Effector memory CD8-positive, alpha-beta T cell (primary cell): ENCODE results near the gene TAS2R60.
"Not testable (repeated sequence)": the region's sequence is repeated elsewhere in the genome, so short reads cannot be mapped to it uniquely, and the experiment has no call there.

Experiments used
- ATAC-seq: fragments of 150-1000 bp; cut with Tn5 transposase; replicated peaks from 2 replicates; pipeline ENCODE4 v1.10.0; 2021; ENCODE audit warnings: mild to moderate bottlenecking, moderate library complexity
- DNase-seq, 3 experiments: peaks; one replicate each; pipeline ENCODE4 v3.0.0; 2021
- H3K27ac Mint-ChIP-seq, 2 donors: one replicate each; pipeline ENCODE4 v1.8.0; 2022; ENCODE audit warnings: mild to moderate bottlenecking in 2 of 2, mixed read lengths in 2 of 2, moderate library complexity in 2 of 2
- H3K27me3 Mint-ChIP-seq, 2 donors: one replicate each; pipeline ENCODE4 v1.8.0; 2022; ENCODE audit warnings: mixed read lengths in 2 of 2
- H3K36me3 Mint-ChIP-seq: one replicate; pipeline ENCODE4 v1.8.0; 2022; ENCODE audit warnings: mild to moderate bottlenecking, moderate library complexity, mixed read lengths; ENCODE audit not compliant: insufficient read depth
- H3K4me1 Mint-ChIP-seq, 2 donors: one replicate each; pipeline ENCODE4 v1.8.0; 2022; ENCODE audit warnings: low read depth in 2 of 2, mixed read lengths in 2 of 2
- H3K4me3 Mint-ChIP-seq, 2 donors: one replicate each; pipeline ENCODE4 v1.8.0; 2022; ENCODE audit warnings: mild to moderate bottlenecking in 2 of 2, mixed read lengths in 2 of 2, moderate library complexity in 2 of 2
- H3K9me3 Mint-ChIP-seq, 2 donors: one replicate each; pipeline ENCODE4 v1.8.0; 2022; ENCODE audit warnings: mixed read lengths in 2 of 2

The TAS2R60 gene

GRCh38 chr7:143417734-143418383 is 25.4 kb upstream of the TAS2R60 start:
- H3K4me3 Mint-ChIP-seq = no peak overlapping the region
- no peaks in the 10 kb centered on the region for H3K4me1 Mint-ChIP-seq
- DNase-seq (no peak), ATAC-seq (no peak)
- H3K27me3 Mint-ChIP-seq = peaks cover 23 to 47% of the 10 kb centered on the region in 2 donors
- no peak overlapping the region for H3K27ac Mint-ChIP-seq
- no peaks in the 10 kb centered on the region for H3K36me3 Mint-ChIP-seq
- no peaks in the 10 kb centered on the region for H3K9me3 Mint-ChIP-seq

GRCh38 chr7:143418681-143419458 is 24.4 kb upstream of the TAS2R60 start:
- ATAC-seq = no peak
- H3K9me3 Mint-ChIP-seq = no peaks in the 10 kb centered on the region
- H3K27me3 Mint-ChIP-seq = peaks cover 17 to 40% of the 10 kb centered on the region in 2 donors
- H3K27ac Mint-ChIP-seq = no peak overlapping the region
- DNase-seq = no peak
- H3K4me1 Mint-ChIP-seq = no peaks in the 10 kb centered on the region
- no peaks in the 10 kb centered on the region for H3K36me3 Mint-ChIP-seq
- H3K4me3 Mint-ChIP-seq = no peak overlapping the region

- Mint-ChIP-seq H3K27me3 (peaks cover 14 to 34% of the 10 kb centered on the region in 2 donors), H3K27ac (no peak overlapping the region), H3K4me3 (no peak overlapping the region), H3K36me3 (no peaks in the 10 kb centered on the region), H3K9me3 (no peaks in the 10 kb centered on the region), H3K4me1 (no peaks in the 10 kb centered on the region)
- ATAC-seq (no peak), DNase-seq (no peak)
Observed at GRCh38 chr7:143419880-143420279, 23.4 kb upstream of the TAS2R60 start.

GRCh38 chr7:143420624-143421023 is 22.6 kb upstream of the TAS2R60 start:
- H3K4me3 Mint-ChIP-seq, H3K9me3 Mint-ChIP-seq, ATAC-seq: not testable (repeated sequence)

GRCh38 chr7:143422033-143422432 is 21.2 kb upstream of the TAS2R60 start:
- no peak for DNase-seq
- Mint-ChIP-seq H3K36me3 (no peaks in the 10 kb centered on the region), H3K27me3 (peaks cover 0 to 20% of the 10 kb centered on the region in 2 donors), H3K4me1 (no peaks in the 10 kb centered on the region), H3K4me3 (no peak overlapping the region), H3K9me3 (no peaks in the 10 kb centered on the region), H3K27ac (no peak overlapping the region)
- no peak for ATAC-seq

More at GRCh38 chr7:143420624-143421023, 22.6 kb upstream of the TAS2R60 start:
- DNase-seq, H3K36me3 Mint-ChIP-seq, H3K27ac Mint-ChIP-seq, H3K4me1 Mint-ChIP-seq: not testable (repeated sequence)
- H3K27me3 Mint-ChIP-seq = peaks cover 6 to 27% of the 10 kb centered on the region in 2 donors

GRCh38 chr7:143424476-143424875 is 18.8 kb upstream of the TAS2R60 start:
- not testable (repeated sequence) for ATAC-seq, H3K4me3 Mint-ChIP-seq, H3K4me1 Mint-ChIP-seq, DNase-seq, H3K27ac Mint-ChIP-seq, H3K36me3 Mint-ChIP-seq, H3K27me3 Mint-ChIP-seq, H3K9me3 Mint-ChIP-seq

GRCh38 chr7:143426479-143427142 is 16.6 kb upstream of the TAS2R60 start:
- DNase-seq (no peak), ATAC-seq (no peak)
- Mint-ChIP-seq H3K4me1 (no peaks in the 10 kb centered on the region), H3K36me3 (peaks cover 4% of the 10 kb centered on the region), H3K27ac (no peak overlapping the region), H3K4me3 (no peak overlapping the region), H3K27me3 (peaks cover 0 to 6% of the 10 kb centered on the region in 2 donors), H3K9me3 (no peaks in the 10 kb centered on the region)

GRCh38 chr7:143429770-143430698 is 13.2 kb upstream of the TAS2R60 start:
- Mint-ChIP-seq H3K4me3 (no peak overlapping the region), H3K27ac (no peak overlapping the region), H3K27me3 (peaks cover 11 to 24% of the 10 kb centered on the region in 2 donors), H3K36me3 (peaks cover 4% of the 10 kb centered on the region), H3K4me1 (no peaks in the 10 kb centered on the region), H3K9me3 (no peaks in the 10 kb centered on the region)
- DNase-seq = no peak
- no peak for ATAC-seq

GRCh38 chr7:143431109-143431508 is 12.1 kb upstream of the TAS2R60 start:
- ATAC-seq = no peak
- DNase-seq = no peak
- H3K36me3 Mint-ChIP-seq = peaks cover 4% of the 10 kb centered on the region
- H3K4me3 Mint-ChIP-seq = no peak overlapping the region
- H3K27me3 Mint-ChIP-seq = peaks cover 20 to 30% of the 10 kb centered on the region in 2 donors
- H3K4me1 Mint-ChIP-seq = no peaks in the 10 kb centered on the region
- no peaks in the 10 kb centered on the region for H3K9me3 Mint-ChIP-seq
- H3K27ac Mint-ChIP-seq = no peak overlapping the region

GRCh38 chr7:143433759-143434158 is 9.5 kb upstream of the TAS2R60 start:
- no peak for ATAC-seq
- no peak overlapping the region for H3K4me3 Mint-ChIP-seq
- peaks cover 0 to 3% of the 10 kb centered on the region in 2 donors for H3K4me1 Mint-ChIP-seq

GRCh38 chr7:143434660-143435059 is 8.6 kb upstream of the TAS2R60 start:
- Mint-ChIP-seq H3K9me3 (no peaks in the 10 kb centered on the region), H3K36me3 (peaks cover 4% of the 10 kb centered on the region), H3K27me3 (peaks cover 30 to 35% of the 10 kb centered on the region in 2 donors), H3K4me3 (no peak overlapping the region), H3K27ac (no peak overlapping the region), H3K4me1 (peaks cover 0 to 3% of the 10 kb centered on the region in 2 donors)
- no peak for DNase-seq
- ATAC-seq = no peak

More at GRCh38 chr7:143433759-143434158, 9.5 kb upstream of the TAS2R60 start:
- no peak for DNase-seq
- H3K27me3 Mint-ChIP-seq = peaks cover 30 to 32% of the 10 kb centered on the region in 2 donors
- H3K9me3 Mint-ChIP-seq = no peaks in the 10 kb centered on the region
- H3K27ac Mint-ChIP-seq = no peak overlapping the region
- peaks cover 4% of the 10 kb centered on the region for H3K36me3 Mint-ChIP-seq

GRCh38 chr7:143435266-143435665 is 8.0 kb upstream of the TAS2R60 start:
- H3K27me3 Mint-ChIP-seq = peaks cover 30 to 35% of the 10 kb centered on the region in 2 donors
- ATAC-seq = no peak

More at GRCh38 chr7:143435266-143435665, 8.0 kb upstream of the TAS2R60 start:
- Mint-ChIP-seq H3K4me3 (no peak overlapping the region), H3K9me3 (no peaks in the 10 kb centered on the region), H3K4me1 (peaks cover 0 to 3% of the 10 kb centered on the region in 2 donors), H3K36me3 (no peaks in the 10 kb centered on the region), H3K27ac (no peak overlapping the region)
- no peak for DNase-seq
